ENCODE results near the gene LRRC4B.

LRRC4B gene

DNA sequence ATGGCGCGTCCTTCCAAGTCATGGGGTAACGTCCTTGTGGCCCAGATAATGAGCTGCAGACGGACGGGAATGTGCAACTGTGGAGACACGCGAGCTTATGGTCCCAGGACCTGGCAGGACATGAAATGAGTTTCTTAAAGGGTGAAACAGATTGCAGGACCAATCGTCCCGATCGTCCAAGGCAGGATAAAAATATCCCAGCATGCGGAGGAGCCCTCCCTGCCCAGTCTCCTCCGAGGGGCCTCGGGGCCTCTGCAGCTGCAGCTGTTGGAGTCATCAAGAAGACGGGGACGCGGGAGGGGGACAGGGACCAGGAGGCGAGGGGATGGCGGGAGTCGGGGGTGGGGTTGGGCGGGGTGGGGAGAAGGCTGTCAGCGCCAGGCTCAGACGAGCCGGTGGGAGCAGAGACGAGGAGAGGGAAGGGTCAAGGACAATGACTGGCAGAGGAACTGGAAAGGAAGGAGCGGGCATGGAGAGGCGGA lies 77.2 kb downstream of the LRRC4B start:
- Histone ChIP-seq H3K9ac (no peak overlapping the region), H3K4me2 (ENCODE audit: low read length) (no peak overlapping the region), H3K36me3 (ENCODE audit: control insufficient read depth, insufficient read depth, low read length) (no peaks in the 10 kb centered on the region), H3K4me1 (no peaks in the 10 kb centered on the region), H2AFZ (no peak overlapping the region), H3K9me3 (ENCODE audit: control insufficient read depth, low read length) (peaks cover 5% of the 10 kb centered on the region), H3K27ac (no peak overlapping the region), H3K79me2 (peaks cover 5% of the 10 kb centered on the region), H3K27me3 (ENCODE audit: control insufficient read depth, insufficient read depth, low read length) (peaks cover 6% of the 10 kb centered on the region), H3K4me3 (ENCODE audit: low read depth, low read length) (no peak overlapping the region)
- TF ChIP-seq, protein P1, sequence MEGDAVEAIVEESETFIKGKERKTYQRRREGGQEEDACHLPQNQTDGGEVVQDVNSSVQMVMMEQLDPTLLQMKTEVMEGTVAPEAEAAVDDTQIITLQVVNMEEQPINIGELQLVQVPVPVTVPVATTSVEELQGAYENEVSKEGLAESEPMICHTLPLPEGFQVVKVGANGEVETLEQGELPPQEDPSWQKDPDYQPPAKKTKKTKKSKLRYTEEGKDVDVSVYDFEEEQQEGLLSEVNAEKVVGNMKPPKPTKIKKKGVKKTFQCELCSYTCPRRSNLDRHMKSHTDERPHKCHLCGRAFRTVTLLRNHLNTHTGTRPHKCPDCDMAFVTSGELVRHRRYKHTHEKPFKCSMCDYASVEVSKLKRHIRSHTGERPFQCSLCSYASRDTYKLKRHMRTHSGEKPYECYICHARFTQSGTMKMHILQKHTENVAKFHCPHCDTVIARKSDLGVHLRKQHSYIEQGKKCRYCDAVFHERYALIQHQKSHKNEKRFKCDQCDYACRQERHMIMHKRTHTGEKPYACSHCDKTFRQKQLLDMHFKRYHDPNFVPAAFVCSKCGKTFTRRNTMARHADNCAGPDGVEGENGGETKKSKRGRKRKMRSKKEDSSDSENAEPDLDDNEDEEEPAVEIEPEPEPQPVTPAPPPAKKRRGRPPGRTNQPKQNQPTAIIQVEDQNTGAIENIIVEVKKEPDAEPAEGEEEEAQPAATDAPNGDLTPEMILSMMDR (IDR thresholded peaks at IDR 0.05), result no peak

DNA sequence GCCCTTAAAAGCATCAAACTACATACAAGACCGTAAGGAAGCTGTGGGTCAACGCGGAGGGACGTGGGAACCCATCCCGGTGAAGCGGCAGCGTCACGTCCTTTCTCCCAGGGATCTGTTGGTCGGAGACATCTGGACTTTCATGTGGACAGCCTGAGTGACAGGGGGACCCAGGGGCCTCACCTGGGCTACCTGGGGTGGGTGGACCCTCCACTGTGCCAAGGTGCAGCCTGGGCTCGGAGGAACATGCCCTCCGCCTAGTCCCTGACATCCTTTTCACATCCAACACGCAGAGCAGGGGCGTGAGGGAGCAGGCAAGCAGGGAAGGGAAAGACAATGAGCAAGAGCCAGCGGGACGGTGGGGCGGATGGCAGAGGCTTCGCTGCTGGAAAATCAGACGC lies 77.8 kb downstream of the LRRC4B start:
- H2AFZ ChIP-seq, result no peak overlapping the region
- H3K36me3 ChIP-seq (ENCODE audit: control insufficient read depth, insufficient read depth, low read length), result no peaks in the 10 kb centered on the region
- H3K27me3 ChIP-seq (ENCODE audit: control insufficient read depth, insufficient read depth, low read length), result peaks cover 6% of the 10 kb centered on the region
- no peak overlapping the region for H3K27ac ChIP-seq
- H3K4me1 ChIP-seq, result peaks cover 3% of the 10 kb centered on the region
- no peak overlapping the region for H3K4me2 ChIP-seq (ENCODE audit: low read length)
- peaks cover 5% of the 10 kb centered on the region for H3K9me3 ChIP-seq (ENCODE audit: control insufficient read depth, low read length)
- TF ChIP-seq, protein P1 (IDR thresholded peaks at IDR 0.05), result no peak
- no peak overlapping the region for H3K9ac ChIP-seq
- H3K4me3 ChIP-seq (ENCODE audit: low read depth, low read length), result no peak overlapping the region
- H3K79me2 ChIP-seq, result peaks cover 5% of the 10 kb centered on the region

DNA sequence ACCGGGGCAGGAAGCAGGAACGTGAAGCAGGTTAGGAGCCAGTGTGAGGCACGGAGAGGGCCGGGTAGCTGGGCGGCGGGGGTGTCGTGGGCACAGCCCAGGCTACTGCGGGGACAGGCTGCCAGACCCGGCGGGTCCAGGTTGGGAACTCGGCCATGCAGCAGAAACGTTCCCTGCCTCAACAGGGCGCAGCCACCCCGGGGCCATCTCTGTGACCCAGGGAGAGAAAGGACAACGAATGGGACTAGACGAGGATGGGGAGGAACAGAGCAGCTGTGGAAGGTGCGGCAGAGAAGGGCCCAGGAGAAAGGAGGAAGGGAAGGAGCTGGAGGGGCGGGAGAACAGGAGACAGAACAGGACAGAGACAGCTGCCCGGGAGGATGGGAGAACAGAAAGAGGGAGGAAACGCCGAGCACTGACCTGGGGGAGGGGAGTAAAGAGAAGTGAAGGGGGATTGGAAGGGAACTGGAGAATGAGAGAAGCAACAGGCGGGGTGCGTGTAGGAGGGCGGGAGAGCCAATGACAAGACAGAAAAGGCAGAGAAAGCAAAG lies 78.7 kb downstream of the LRRC4B start:
- TF ChIP-seq, protein P1 (IDR thresholded peaks at IDR 0.05), result no peak
- Histone ChIP-seq H3K79me2 (peaks cover 5% of the 10 kb centered on the region), H2AFZ (no peak overlapping the region), H3K9me3 (ENCODE audit: control insufficient read depth, low read length) (peaks cover 5% of the 10 kb centered on the region), H3K4me2 (ENCODE audit: low read length) (no peak overlapping the region), H3K9ac (no peak overlapping the region), H3K4me1 (peaks cover 3% of the 10 kb centered on the region), H3K27ac (no peak overlapping the region), H3K36me3 (ENCODE audit: control insufficient read depth, insufficient read depth, low read length) (no peaks in the 10 kb centered on the region), H3K27me3 (ENCODE audit: control insufficient read depth, insufficient read depth, low read length) (peaks cover 6% of the 10 kb centered on the region), H3K4me3 (ENCODE audit: low read depth, low read length) (no peak overlapping the region)

DNA sequence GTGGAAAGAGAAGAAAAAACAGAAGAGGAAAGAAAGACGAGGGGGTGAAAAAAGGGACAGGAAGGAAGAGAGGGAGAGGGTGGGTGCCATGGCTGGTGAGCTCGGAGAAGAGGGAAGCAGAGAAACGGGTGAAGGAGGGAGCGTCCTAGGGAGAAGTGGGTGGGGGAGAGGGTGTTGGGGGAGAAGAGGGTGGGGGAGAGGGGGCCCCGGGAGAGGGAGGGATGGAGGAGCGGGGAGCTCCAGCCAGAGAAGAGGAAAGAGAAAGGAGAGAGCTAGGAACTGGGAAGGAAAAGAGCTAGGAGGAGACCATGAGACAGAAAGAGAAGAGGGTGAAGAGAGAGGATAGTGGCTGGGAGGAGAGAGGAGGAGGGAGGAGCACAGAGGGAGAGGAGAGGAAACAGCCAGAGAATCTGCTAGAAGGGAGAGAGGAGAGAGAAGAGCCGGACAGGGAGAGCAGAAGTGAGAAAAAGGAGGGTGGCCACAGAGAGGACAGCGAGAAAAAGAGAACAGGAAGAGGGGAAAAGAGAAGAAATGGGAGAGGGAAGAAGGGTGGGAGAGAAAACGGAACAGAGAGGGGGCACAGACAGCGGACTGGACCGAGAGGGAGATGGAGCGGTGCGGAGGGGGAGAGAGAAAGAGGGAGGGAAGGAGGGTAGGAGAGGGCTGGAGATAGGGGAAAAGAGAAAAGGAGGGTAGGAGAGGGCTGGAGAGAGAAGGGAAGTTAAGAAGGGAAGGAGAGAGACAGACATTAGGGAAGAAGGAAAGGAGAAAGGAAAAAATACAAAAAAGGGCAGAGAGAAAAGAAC lies 79.6 kb downstream of the LRRC4B start:
- H3K4me2 ChIP-seq (ENCODE audit: low read length), result no peak overlapping the region
- H2AFZ ChIP-seq, result no peak overlapping the region
- no peak overlapping the region for H3K27ac ChIP-seq
- H3K36me3 ChIP-seq (ENCODE audit: control insufficient read depth, insufficient read depth, low read length), result no peaks in the 10 kb centered on the region
- H3K4me3 ChIP-seq (ENCODE audit: low read depth, low read length), result no peak overlapping the region
- H3K79me2 ChIP-seq, result peaks cover 5% of the 10 kb centered on the region
- TF ChIP-seq, protein P1 (IDR thresholded peaks at IDR 0.05), result no peak
- H3K9me3 ChIP-seq (ENCODE audit: control insufficient read depth, low read length), result peaks cover 5% of the 10 kb centered on the region
- no peak overlapping the region for H3K9ac ChIP-seq
- peaks cover 6% of the 10 kb centered on the region for H3K27me3 ChIP-seq (ENCODE audit: control insufficient read depth, insufficient read depth, low read length)
- H3K4me1 ChIP-seq, result peaks cover 3% of the 10 kb centered on the region
